HG02840 (cell line): ENCODE data around the gene THSD7A.

ENCODE experiments used
- ATAC-seq: cut with Tn5 transposase; IDR thresholded peaks from one replicate; pipeline ENCODE4 v1.9.1; 2021; ENCODE audit warnings: mild to moderate bottlenecking, moderate library complexity, moderate number of reproducible peaks; ENCODE audit not compliant: unreplicated experiment, low FRiP score

THSD7A gene

GRCh38 chr7:11831736-11832495 is at the start of gene THSD7A:
Gene THSD7A, minus strand, starts transcription at chr7:11832198. Its CDS starts 252 bp downstream, at chr7:11831946.
- no peak for ATAC-seq

GRCh38 chr7:11881680-11882079 is 49.7 kb upstream of the THSD7A start:
- ATAC-seq, result no peak

GRCh38 chr7:11875635-11876034 is 43.6 kb upstream of the THSD7A start:
- no peak for ATAC-seq

GRCh38 chr7:11865671-11866070 is 33.7 kb upstream of the THSD7A start:
- ATAC-seq, result no peak

GRCh38 chr7:11858622-11859302 is 26.8 kb upstream of the THSD7A start:
- ATAC-seq, result no peak

- ATAC-seq, result no peak
These were observed 26.0 kb upstream of the THSD7A start for GRCh38 chr7:11858026-11858425.

- ATAC-seq, result no peak
These were observed 16.3 kb upstream of the THSD7A start for GRCh38 chr7:11848251-11848650.

GRCh38 chr7:11847336-11847735 is 15.3 kb upstream of the THSD7A start:
- no peak for ATAC-seq

- ATAC-seq, result no peak
These were observed 14.5 kb upstream of the THSD7A start for GRCh38 chr7:11846361-11846955.

GRCh38 chr7:11843113-11843765 is 11.2 kb upstream of the THSD7A start:
- no peak for ATAC-seq

GRCh38 chr7:11841657-11842056 is 9.7 kb upstream of the THSD7A start:
- ATAC-seq, result no peak

GRCh38 chr7:11835260-11835659 is 3.3 kb upstream of the THSD7A start:
- ATAC-seq, result no peak

- no peak for ATAC-seq
These were observed 1.4 kb upstream of the THSD7A start for GRCh38 chr7:11833431-11833830.

GRCh38 chr7:11831156-11831735 is 752 bp downstream of the THSD7A start:
- ATAC-seq, result no peak

- no peak for ATAC-seq
These were observed 1.3 kb downstream of the THSD7A start for GRCh38 chr7:11830582-11831155.

- ATAC-seq, result no peak
These were observed 2.0 kb downstream of the THSD7A start for GRCh38 chr7:11829954-11830353.

- no peak for ATAC-seq
These were observed 12.1 kb downstream of the THSD7A start for GRCh38 chr7:11819947-11820346.

- no peak for ATAC-seq
These were observed 12.7 kb downstream of the THSD7A start for GRCh38 chr7:11819271-11819670.

GRCh38 chr7:11818281-11818680 is 13.7 kb downstream of the THSD7A start:
- no peak for ATAC-seq

- ATAC-seq, result no peak
These were observed 14.8 kb downstream of the THSD7A start for GRCh38 chr7:11817111-11817740.
